Stimulated activated CD4-positive, alpha-beta T cell treated with anti-CD3 and anti-CD28 coated beads, Interleukin-4, amount 100 ng/mL, for 48 hours (primary cell): ENCODE results near the gene CELA1.

ENCODE experiments used
- DNase-seq, 2 donors: peaks; one replicate each; pipeline ENCODE4 v3.0.0-alpha.2; 2020; ENCODE audit warnings: low read depth in 2 of 2

CELA1 gene

DNA sequence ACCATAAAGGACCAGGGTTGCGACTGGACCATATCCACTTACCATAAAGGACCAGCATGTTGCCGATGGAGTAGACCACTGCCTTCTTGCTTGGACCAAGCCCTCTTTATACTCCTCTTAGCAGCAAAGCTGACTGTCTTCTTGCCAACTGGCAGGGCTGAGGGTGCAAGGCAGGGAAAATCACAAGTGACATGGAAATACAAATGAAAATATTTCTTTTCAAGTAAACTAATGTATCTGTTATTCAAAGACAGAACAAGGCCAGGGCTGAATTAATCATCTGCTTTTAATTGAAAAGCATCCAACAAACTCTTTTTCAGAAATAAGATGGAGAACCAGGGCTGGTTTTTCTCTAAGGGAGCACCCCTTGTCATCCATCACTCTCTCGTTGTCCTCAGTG is at the start of gene CELA1:
Gene CELA1, minus strand, starts transcription at position 99 of the 400 bp plus-strand sequence. Its CDS starts 41 bp downstream, at position 58.
- no peak for DNase-seq

GRCh38 chr12:51395283-51396230 is 49.1 kb upstream of the CELA1 start:
- peak in 1 of 2 donors; percentile 25 for DNase-seq

GRCh38 chr12:51393676-51394545 is 47.4 kb upstream of the CELA1 start:
- peak in 1 of 2 donors; percentile 43 for DNase-seq

GRCh38 chr12:51392556-51393237 is 46.2 kb upstream of the CELA1 start:
- no peak for DNase-seq

DNA sequence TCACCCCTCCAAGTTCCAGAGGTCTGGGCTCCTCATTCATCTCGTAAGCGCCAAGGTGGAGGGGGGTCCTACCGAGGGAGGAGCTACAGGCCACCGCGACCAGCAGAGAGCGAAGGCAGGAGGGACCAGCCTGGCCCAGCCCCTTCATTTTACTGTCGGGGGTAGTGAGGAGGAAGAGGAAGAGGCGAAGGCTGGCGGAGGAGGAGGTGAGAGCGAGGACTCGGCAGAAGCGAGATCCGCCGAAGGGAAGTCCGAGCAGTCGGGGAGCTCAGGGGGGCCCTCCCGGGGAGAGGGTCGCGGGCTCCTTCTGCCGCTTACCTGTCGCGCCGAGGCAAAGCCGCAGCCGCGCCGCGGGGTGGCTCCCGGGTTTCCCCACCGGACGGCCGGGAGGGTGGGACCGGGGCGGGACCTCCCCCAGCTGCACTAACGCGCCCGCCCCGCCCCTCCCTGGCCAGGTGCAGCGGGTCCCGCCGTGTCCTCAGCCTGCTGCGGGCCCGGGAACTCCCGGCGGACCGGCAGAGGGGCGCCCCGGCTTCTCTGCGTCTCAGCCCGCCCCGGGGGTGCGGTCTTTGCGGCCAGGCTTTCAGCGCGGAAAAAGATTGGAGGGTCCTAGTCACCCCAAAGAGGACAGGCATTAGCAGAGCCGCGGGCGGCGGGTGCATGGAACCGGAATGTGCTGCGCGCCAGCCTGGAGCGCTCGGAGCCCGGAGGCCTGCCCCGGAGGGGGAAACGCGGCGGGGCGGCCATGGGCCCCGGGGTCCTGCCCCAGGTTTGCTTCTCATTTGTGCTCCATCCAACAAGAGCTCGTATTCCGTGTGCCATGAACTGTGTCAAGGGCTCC is 45.0 kb upstream of the CELA1 start, which contains the start of gene GALNT6:
Gene GALNT6, minus strand, starts transcription at position 124 of the 841 bp plus-strand sequence. CDS start 11,625 bp downstream, outside the sequence.
- DNase-seq, result peak; percentile 55 to 58

DNA sequence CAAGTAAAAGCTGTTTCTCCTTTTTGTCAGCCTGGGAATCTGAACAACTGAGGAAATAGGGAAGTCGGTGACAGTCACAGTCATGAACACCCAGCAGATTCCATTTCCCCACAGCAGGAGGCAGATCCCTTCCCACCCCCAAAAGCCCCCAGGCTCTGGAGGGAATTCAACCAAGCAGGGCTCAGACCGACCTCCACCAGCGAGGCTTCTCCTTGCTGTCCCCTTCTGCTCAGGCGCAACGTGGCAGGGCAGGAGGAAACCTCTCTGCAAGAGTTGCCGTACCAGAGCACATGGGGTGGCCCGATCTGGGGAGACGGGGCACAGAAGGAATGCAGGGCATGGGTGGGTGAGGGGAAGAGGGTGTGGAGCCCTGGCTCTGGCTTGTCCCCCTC is 44.4 kb upstream of the CELA1 start:
- no peak for DNase-seq

- no peak for DNase-seq
These were observed 44.0 kb upstream of the CELA1 start for GRCh38 chr12:51390457-51390856.

DNA sequence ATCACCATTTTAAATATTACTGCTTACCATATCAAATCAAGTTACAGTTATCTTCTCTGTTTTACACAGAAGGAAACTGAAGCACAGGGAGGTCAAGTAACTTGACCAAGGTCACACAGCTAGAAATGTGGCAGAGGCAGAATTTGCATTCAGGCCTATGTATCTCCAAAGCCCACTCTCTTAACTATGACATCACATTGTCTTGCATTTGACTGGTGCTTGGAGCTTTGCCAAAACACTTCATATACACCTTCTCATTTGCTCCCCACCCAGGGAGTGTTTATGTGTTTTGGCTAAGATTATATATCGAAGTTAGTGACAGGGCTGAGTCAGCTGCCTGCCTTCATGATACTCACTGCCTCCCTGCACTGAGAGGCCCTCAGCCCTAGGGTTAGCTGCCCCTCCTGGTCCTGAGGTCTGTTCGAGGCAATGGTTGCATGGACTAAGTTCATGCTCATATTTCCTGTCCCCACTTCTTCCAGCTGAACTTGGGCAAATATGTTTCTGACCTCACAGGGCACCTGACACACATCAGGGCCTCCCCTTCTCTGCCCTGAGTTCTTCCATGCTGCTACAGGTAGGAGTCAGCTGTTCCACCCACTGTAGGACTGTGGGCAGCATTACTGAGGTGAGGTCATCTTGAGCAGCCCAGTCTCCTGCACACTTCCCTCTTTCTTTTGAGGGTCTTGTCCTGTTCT is 43.0 kb upstream of the CELA1 start:
- DNase-seq, result no peak

GRCh38 chr12:51388846-51389245 is 42.4 kb upstream of the CELA1 start:
- DNase-seq, result no peak

GRCh38 chr12:51388069-51388799 is 41.8 kb upstream of the CELA1 start:
- no peak for DNase-seq

GRCh38 chr12:51386351-51386750 is 39.9 kb upstream of the CELA1 start:
- no peak for DNase-seq

DNA sequence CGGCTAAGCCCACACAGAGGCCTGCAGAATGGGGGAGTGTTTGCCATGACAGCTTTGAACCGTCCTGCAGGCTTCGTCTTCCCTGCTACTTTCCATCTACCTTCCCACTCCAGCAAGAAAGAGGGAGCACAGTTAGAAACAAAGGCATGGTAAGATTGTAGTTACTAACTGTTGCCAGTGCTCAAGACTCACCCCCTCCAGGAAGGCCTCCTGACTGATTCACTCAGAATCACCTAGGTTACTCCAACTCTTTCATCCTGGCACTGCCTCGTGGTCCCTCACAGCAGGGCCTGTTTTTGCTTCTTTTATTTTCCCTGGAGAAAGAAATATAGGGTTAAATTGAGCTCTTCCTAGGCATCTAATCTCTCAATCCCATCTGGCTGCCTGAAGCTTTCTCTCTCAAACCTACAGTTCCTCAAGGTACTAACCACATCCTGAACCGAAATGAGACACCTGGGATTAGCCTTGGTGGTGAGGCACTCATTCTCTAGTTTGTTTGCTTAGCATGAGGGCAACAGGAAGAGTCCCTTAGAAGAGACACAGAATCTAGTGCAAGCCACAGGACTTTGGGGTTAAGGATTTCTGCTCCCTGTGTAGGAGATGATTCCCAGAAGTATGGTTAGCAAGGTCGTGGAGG is 36.9 kb upstream of the CELA1 start:
- no peak for DNase-seq

GRCh38 chr12:51382173-51382572 is 35.7 kb upstream of the CELA1 start:
- no peak for DNase-seq

DNA sequence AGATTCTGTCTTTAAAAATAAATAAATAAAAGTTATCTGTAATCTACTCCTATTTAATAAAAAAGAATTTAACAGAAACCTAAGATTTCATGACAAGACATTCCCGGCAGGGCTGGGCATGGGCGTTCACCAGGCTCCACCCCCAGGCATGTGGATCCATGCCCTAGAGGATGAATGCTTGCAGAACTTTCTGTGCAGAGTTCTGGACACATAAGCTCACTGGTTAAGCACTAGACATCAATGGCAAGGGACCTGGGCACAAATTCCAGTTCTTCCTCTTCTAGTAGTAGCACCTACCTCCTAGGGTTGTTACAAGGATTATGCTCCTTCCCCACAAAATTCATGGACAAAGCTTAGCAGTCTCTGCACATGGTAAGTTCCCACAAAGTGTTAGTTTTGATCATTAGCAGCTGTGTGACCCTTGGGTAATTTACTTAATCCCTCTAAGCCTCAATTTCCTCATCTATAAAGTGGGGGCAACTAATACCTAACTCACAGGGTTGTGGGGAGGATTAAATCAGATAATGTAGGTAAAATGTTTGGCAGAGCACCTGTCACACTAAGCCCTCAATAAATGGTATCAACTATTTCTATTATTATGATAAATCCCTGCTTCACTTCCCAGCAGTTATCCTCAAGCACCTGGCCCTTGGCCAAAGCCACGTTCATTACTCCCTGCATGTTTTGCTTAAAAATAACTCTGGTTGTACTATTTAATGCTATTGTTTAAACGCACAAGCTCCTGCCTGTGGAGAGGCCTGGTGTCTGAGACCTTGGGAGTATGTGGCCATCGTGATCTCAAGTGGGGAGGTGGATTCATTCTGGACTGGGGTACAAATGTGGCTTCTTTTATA is 35.0 kb upstream of the CELA1 start:
- no peak for DNase-seq

- DNase-seq, result no peak
These were observed 33.1 kb upstream of the CELA1 start for GRCh38 chr12:51379571-51379970.

DNA sequence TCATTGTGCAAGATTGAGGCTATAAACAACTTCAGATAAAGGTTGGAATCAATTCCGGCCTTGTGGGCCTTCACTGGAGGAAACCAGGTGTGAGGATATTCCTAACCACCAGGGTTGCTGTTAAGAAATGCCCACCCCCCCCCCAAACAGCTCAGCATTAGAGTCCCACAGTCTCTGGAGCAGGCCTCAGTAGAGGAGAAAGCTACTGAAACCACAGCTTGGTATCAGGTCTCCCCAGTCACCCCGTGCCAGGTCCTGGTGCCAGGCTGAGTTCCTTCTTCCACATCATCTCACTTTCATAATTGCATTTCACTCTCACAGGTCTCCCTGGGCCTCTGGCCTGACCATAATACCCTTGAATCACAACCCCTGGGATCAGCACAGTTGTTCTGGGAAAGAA is 32.3 kb upstream of the CELA1 start:
- no peak for DNase-seq

GRCh38 chr12:51377099-51377984 is 30.9 kb upstream of the CELA1 start:
- DNase-seq, result no peak
